ENCODE results near the gene FSCB. TPM values are rescaled to one million over a fixed set of nuclear protein-coding genes. Genes with fewer than 3 reads are reported as not detected.

The FSCB gene
- total RNA-seq, 2 experiments from 2014 or later = not detected

DNA sequence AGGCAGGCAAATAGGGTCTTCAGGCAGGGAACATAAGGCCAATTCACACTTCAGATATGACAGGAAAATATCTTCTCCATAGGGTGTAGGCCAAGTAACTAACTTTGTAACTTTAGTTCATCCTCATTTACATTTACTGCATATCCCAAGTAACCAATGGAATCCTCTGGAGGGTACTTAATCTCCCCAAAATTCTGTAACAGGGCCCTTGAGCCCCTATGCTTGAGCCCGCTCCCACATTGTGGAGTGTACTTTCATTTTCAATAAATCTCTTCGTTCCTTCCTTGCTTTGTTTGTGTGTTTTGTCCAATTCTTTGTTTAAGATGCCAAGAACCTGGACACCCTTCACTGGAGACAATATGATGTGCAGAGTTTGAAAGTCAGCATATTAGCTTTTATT lies 45.3 kb downstream of the FSCB start:
- CTCF ChIA-PET = no interaction called here
- Mint-ChIP-seq H3K27ac (no peak overlapping the region), H3K4me1 (ENCODE audit: low read depth) (no peaks in the 10 kb centered on the region), H3K36me3 (ENCODE audit: low read depth) (no peaks in the 10 kb centered on the region), H3K9me3 (no peaks in the 10 kb centered on the region), H3K27me3 (no peaks in the 10 kb centered on the region), H3K4me3 (no peak overlapping the region)
- TF ChIP-seq, protein P1, sequence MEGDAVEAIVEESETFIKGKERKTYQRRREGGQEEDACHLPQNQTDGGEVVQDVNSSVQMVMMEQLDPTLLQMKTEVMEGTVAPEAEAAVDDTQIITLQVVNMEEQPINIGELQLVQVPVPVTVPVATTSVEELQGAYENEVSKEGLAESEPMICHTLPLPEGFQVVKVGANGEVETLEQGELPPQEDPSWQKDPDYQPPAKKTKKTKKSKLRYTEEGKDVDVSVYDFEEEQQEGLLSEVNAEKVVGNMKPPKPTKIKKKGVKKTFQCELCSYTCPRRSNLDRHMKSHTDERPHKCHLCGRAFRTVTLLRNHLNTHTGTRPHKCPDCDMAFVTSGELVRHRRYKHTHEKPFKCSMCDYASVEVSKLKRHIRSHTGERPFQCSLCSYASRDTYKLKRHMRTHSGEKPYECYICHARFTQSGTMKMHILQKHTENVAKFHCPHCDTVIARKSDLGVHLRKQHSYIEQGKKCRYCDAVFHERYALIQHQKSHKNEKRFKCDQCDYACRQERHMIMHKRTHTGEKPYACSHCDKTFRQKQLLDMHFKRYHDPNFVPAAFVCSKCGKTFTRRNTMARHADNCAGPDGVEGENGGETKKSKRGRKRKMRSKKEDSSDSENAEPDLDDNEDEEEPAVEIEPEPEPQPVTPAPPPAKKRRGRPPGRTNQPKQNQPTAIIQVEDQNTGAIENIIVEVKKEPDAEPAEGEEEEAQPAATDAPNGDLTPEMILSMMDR (IDR thresholded peaks at IDR 0.05) = no peak
- POLR2A ChIA-PET = no interaction called here
- DNase-seq = no peak
- ATAC-seq = no peak
- intact Hi-C loops (cut with micrococcal nuclease) = no loop called here

Data from activated CD8-positive, alpha-beta T cell treated with anti-CD3 and anti-CD28 coated beads for 36 hours (primary cell).